Heart left ventricle (tissue), 13 donors: ENCODE measurements around the gene SLC41A1.

ENCODE experiments used
- CTCF ChIP-seq, 12 donors: fragments of 200-600 bp; sonication (generic) in 4 of 12; IDR thresholded peaks; one replicate each; pipeline versions ENCODE4 v1.5.0 to v1.8.0; 2018 to 2022; ENCODE audit warnings: antibody characterized with exemption in 12 of 12, mild to moderate bottlenecking in 5 of 12
- POLR2A ChIP-seq, 2 donors: fragments of 450-650 bp; IDR thresholded peaks; one replicate each; pipeline ENCODE4 v1.6.1; 2017; ENCODE audit warnings: antibody characterized with exemption in 2 of 2, mild to moderate bottlenecking in 2 of 2, moderate library complexity in 2 of 2
- donor health status: ischemic (EF 13 %, LVEDD 7.1; RV severe dilation, severe dysfunction).
- donor health status: DM: no; HTN: yes; CAD: no.
- donor health status: DM: no; HTN: no; CAD: no.
- donor health status: ischemic (EF 25% LVEDD 6.9; RV normal size, moderate dysfunction).
- donor health status: ischemic (EF 25% LVEDD 5.7; RV mildly dilated, moderate dysfunction).
- donor health status: ischemic (EF 35%, LVEDD 5.7; RV mildly dilated, moderate dysfunction).
- donor health status: nonischemic (EF 11% LVEDD 7.7; RV severe dilation, severe dysfunction).
- donor health status: DM: yes; HTN: yes; CAD: no.
- donor health status: PGD.
- donor health status: ischemic (EF 29% LVEDD 5.4; RV normal size, mild dysfunction).
- donor health status: nonischemic (EF 23%, LVEDD 6.1; RV moderate dilation, normal function).

DNA sequence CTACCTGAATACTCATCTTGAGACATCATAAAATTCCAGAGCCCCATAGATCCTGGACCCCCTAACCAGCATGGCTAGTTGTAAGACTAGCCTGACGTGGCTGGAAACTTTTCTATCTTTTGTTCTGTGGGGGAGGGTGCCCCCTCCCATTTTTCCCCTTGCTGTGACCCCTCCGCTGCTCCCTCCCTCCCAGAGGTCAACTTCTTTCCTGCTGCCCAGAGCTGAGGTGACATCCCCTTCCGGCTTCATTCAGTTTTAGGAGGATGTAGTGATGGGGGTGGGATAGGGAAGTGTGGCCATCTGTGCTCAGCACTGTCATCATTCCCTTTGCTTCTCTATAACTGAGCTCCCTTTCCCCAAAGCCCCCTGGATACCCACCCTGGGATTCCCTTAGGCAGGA is 4.4 kb upstream of the SLC41A1 start:
- TF ChIP-seq CTCF (IDR thresholded peaks at IDR 0.05) (no peak), POLR2A (IDR thresholded peaks at IDR 0.05) (no peak)
